NCI-H748 treated with DMSO at 0.1 percent for 48 hours (cell line): ENCODE measurements around the gene NRIP2.
"Not testable (repeated sequence)": the region's sequence is repeated elsewhere in the genome, so short reads cannot be mapped to it uniquely, and the experiment has no call there.

ENCODE experiments used
- DNase-seq: peaks from one replicate; lab custom pipeline; 2025; lab: John Stamatoyannopoulos, UW

Gene NRIP2

GRCh38 chr12:2834581-2835491 is at the start of gene NRIP2:
TSS of gene NRIP2 (minus strand) at chr12:2835035. CDS start at chr12:2834983, 52 bp downstream.
- peak; percentile 27 for DNase-seq

GRCh38 chr12:2879853-2880252 is 45.0 kb upstream of the NRIP2 start:
- no peak for DNase-seq

GRCh38 chr12:2877953-2878732 is 43.3 kb upstream of the NRIP2 start:
- DNase-seq = peak; percentile 38

GRCh38 chr12:2877047-2877952 is 42.5 kb upstream of the NRIP2 start, which contains the start of the genes FOXM1 and RHNO1:
TSS of gene FOXM1 (minus strand) at chr12:2877174. CDS start at chr12:2874478, 2,696 bp downstream.
TSS of gene RHNO1 (plus strand) at chr12:2877223. CDS start at chr12:2885367, 8,144 bp downstream.
- DNase-seq = peak; percentile 51

GRCh38 chr12:2876431-2877046 is 41.7 kb upstream of the NRIP2 start:
- DNase-seq = no peak

- DNase-seq = not testable (repeated sequence)
Observed at GRCh38 chr12:2868986-2869632, 34.3 kb upstream of the NRIP2 start.

- DNase-seq = no peak
Observed at GRCh38 chr12:2864198-2864597, 29.4 kb upstream of the NRIP2 start.

- DNase-seq = not testable (repeated sequence)
Observed at GRCh38 chr12:2863402-2863801, 28.6 kb upstream of the NRIP2 start.

GRCh38 chr12:2862876-2863275 is 28.0 kb upstream of the NRIP2 start:
- no peak for DNase-seq

GRCh38 chr12:2860170-2860569 is 25.3 kb upstream of the NRIP2 start:
- DNase-seq = no peak

- DNase-seq = no peak
Observed at GRCh38 chr12:2858944-2859421, 24.1 kb upstream of the NRIP2 start.

- DNase-seq = no peak
Observed at GRCh38 chr12:2858334-2858733, 23.5 kb upstream of the NRIP2 start.

- DNase-seq = no peak
Observed at GRCh38 chr12:2857576-2857975, 22.7 kb upstream of the NRIP2 start.

GRCh38 chr12:2857021-2857431 is 22.2 kb upstream of the NRIP2 start, which contains the start of gene TEX52:
TSS of gene TEX52 (minus strand) at chr12:2857039. CDS start at chr12:2857026, 13 bp downstream.
- no peak for DNase-seq

- no peak for DNase-seq
Observed at GRCh38 chr12:2856051-2856450, 21.2 kb upstream of the NRIP2 start.

GRCh38 chr12:2855546-2855945 is 20.7 kb upstream of the NRIP2 start:
- DNase-seq = no peak

- DNase-seq = no peak
Observed at GRCh38 chr12:2854669-2855453, 20.0 kb upstream of the NRIP2 start.

- peak; percentile 14 for DNase-seq
Observed at GRCh38 chr12:2853626-2854025, 18.8 kb upstream of the NRIP2 start.

GRCh38 chr12:2851931-2852330 is 17.1 kb upstream of the NRIP2 start:
- no peak for DNase-seq

- no peak for DNase-seq
Observed at GRCh38 chr12:2845280-2845679, 10.4 kb upstream of the NRIP2 start.
